ENCODE data around the gene TNP2. TPM values are rescaled to one million over a fixed set of nuclear protein-coding genes. Genes with fewer than 3 reads are reported as not detected.
"Not testable (repeated sequence)": the region's sequence is repeated elsewhere in the genome, so short reads cannot be mapped to it uniquely, and the experiment has no call there.

Gene TNP2
- total RNA-seq, 1 donor from 2014 or later = not detected

- intact Hi-C loops (cut with DNase I) = no loop called here
- no peak for ATAC-seq
- no peak for DNase-seq (ENCODE audit: low spot score)
Observed at GRCh38 chr16:11301645-11302501, 32.7 kb upstream of the TNP2 start.

GRCh38 chr16:11300560-11300892, 31.4 kb upstream of the TNP2 start:
- ATAC-seq (no peak), DNase-seq (ENCODE audit: low spot score) (no peak)
- intact Hi-C loops (cut with DNase I) = no loop called here

DNA sequence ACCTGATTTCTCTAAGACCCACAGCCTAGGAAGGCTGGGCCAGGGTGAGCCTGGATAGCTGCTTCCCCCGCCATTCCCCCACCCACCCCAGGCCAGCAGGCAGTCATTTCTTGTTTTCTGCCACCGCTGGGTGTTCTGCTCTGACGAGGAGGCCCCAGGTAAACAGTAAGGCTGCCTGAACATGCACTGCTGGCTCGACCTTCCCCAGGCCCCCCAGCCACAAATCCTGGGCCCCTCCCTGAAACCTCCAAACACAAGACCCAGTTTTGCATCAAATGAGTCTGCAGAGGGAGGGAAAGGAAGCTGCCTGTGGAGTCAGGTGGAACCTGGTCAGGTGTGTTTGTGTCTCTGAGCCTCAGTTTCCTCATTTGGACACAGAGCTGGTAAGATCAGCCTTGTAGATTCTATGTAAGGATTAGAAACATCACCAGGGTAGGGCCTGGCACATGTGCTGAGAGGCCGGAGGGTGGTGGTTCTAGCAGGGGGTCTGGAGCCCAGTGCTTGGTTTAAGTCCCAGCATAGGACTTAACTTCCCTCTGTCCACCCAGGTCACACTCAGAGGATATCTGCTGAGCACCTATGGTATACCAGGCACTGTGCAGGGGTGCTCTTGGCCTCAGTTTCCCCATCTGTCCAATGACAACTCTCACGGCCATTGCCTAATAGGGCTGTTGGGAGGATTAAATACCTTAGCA, 30.9 kb upstream of the TNP2 start:
- intact Hi-C loops (cut with DNase I) = no loop called here
- no peak for DNase-seq (ENCODE audit: low spot score)
- no peak for ATAC-seq

DNA sequence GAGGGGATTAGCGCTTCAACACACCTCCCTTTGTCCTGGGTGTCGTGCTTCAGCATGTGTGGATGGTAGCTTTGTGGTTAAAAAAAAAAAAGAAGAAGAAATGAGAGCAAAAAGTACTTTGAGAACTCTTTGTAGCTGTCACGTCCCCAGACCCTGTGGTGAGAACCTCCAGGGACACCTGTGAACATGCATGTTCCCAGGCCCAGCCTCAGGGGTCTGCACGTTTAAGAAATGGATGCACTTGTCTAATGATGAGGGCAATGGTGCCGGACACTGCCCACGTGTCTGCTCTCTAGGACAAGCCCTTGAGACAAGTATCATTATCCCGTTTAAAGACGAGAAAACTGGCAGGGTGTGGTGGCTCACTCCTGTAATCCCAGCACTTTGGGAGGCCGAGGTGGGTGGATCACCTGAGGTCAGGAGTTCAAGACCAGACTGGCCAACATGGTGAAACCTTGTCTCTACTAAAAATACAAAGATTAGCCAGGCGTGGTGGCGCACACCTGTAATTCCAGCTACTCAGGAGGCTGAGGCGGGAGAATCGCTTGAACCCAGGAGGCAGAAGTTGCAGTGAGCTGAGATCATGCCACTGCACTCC, 29.9 kb upstream of the TNP2 start:
- DNase-seq (ENCODE audit: low spot score); ATAC-seq; intact Hi-C loops (cut with DNase I): not testable (repeated sequence)

- no peak for DNase-seq (ENCODE audit: low spot score)
Observed at GRCh38 chr16:11298143-11298900, 29.2 kb upstream of the TNP2 start.

GRCh38 chr16:11297492-11298142, 28.5 kb upstream of the TNP2 start:
- ATAC-seq (peak; percentile 93), DNase-seq (ENCODE audit: low spot score) (peak; percentile 79)
- intact Hi-C loops (cut with DNase I) = no loop called here

More at GRCh38 chr16:11298143-11298900, 29.2 kb upstream of the TNP2 start:
- intact Hi-C loops (cut with DNase I) = no loop called here
- peak; percentile 8 for ATAC-seq

- ATAC-seq = peak; percentile 35
- no peak for DNase-seq (ENCODE audit: low spot score)
- intact Hi-C loops (cut with DNase I) = no loop called here
Observed at GRCh38 chr16:11296706-11297491, 27.8 kb upstream of the TNP2 start.

DNA sequence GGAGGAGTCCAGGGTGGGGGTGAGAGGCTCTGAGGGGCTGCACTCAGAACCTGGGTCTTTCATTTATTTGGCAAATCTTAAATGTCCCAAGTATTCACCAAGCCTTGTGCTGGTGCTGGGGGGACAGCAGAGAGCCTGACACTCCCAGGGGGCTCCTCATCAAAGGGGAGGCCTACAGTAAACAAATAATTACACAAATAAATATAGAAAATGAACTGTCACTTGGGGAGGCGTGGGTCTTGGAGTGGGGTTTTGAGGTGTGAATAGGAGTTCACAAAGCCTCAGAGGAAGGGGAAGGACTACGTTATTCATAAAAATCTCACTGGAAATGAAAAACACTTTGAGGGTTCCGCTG, 27.2 kb upstream of the TNP2 start:
- ATAC-seq = no peak
- intact Hi-C loops (cut with DNase I) = no loop called here
- DNase-seq (ENCODE audit: low spot score) = no peak

GRCh38 chr16:11295672-11296071, 26.5 kb upstream of the TNP2 start:
- intact Hi-C loops (cut with DNase I) = no loop called here
- ATAC-seq (no peak), DNase-seq (ENCODE audit: low spot score) (no peak)

- intact Hi-C loops (cut with DNase I) = no loop called here
Observed at GRCh38 chr16:11292076-11292748, 23.1 kb upstream of the TNP2 start.

GRCh38 chr16:11291091-11291703, 22.1 kb upstream of the TNP2 start:
- intact Hi-C loops (cut with DNase I) = no loop called here
- ATAC-seq (no peak), DNase-seq (ENCODE audit: low spot score) (no peak)

More at GRCh38 chr16:11292076-11292748, 23.1 kb upstream of the TNP2 start:
- DNase-seq (ENCODE audit: low spot score) = no peak
- no peak for ATAC-seq

DNA sequence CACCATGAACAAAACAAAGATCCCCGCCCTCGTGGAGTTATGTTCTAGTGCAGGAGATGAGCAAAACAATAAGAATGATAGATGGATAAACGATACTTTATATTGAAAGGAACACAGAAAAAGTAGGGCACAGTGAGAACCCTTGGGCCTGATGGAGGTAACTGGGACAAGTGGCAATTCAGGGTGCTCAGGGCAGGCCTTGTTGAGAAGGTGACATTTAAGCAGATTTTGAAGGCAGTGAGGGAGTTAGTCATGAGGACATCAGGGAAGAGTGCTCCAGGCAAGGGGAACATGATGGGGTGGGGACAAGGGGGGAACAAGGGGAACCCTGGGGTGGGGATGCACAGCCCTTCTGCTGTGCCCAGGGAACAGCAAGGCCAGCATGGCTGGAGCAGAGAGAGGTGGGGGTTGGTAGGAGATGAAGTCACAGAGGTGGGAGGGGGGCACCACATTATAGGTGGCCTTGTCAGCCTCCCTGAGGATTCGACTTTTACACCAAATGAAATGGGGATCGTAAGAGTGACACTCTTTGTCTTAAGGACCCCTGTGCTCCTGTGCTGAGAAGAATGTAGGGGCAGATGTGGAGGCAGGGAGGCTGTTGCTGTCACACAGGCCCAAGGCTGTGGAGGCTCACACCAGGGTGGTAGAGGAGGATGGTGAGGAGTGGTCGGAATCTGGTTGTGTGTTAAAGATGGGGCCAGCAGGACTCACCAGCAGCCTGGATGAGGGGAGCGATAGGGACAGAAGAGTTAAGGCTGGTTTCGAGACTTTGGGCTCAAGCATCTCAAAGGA, 21.2 kb upstream of the TNP2 start:
- no peak for ATAC-seq
- intact Hi-C loops (cut with DNase I) = no loop called here

DNA sequence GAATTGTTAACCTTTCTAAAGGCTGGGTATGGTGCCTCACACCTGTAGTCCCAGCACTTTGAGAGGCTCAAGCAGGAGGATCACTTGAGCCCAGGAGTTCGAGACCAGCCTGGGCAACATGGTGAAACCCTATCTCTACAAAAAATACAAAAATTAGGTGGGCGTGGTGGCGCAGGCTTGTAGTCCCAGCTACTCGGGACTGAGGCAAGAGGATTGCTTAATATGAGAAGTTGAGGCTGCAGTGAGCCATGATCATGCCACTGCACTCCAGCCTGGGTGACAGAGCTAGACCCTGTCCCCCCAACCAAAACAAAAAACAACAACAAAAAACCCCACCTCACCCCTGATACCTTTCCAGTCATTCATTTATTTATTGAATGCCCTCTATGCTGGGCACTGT, 20.6 kb upstream of the TNP2 start:
- intact Hi-C loops (cut with DNase I); ATAC-seq; DNase-seq (ENCODE audit: low spot score): not testable (repeated sequence)

More for the DNA sequence above, 21.2 kb upstream of the TNP2 start:
- DNase-seq (ENCODE audit: low spot score) = no peak

DNA sequence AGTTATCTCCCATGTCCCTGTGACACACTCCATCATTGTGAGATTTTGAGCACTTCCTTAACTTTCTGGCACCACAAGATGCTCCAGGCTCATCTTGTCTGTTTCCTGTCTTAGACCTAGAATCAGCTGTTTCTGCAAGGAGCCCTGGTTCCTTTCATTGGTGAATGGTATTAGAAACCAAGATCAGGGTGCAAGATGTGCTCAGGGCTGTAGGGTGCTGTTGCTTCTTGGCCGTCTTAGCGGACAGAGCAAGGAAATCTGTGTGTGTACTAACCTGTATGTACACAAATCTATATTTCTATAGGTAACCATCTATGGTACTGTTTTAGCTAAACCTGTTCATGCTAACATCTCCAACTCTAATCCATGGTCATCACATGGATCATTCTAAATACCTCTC, 20.1 kb upstream of the TNP2 start:
- DNase-seq (ENCODE audit: low spot score) (no peak), ATAC-seq (no peak)
- intact Hi-C loops (cut with DNase I) = no loop called here

DNA sequence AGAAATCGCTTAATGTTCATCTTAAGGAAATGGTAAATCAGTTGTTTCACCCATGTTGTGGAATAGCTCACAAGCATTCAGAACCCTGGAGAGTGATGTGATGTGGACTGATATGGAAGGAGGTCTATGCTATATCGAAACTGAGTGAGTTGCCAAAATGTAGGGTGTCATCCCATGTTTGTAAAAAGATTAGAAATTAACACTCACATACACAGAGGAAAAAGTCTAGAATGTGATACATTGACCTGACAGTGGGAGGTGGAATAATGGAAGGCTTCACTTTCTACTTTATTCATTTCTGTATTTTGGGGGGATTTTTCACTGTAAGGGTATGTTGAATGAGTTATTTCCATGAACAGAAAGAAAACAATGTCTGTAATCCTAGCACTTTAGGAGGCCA, 16.7 kb upstream of the TNP2 start:
- no peak for ATAC-seq
- intact Hi-C loops (cut with DNase I) = no loop called here
- no peak for DNase-seq (ENCODE audit: low spot score)

GRCh38 chr16:11283820-11284248, 14.7 kb upstream of the TNP2 start:
- DNase-seq (ENCODE audit: low spot score) = no peak
- ATAC-seq = no peak
- intact Hi-C loops (cut with DNase I) = no loop called here

All from sciatic nerve (tissue), 2 donors.